A673 (cell line): ENCODE results near the gene TMEM266. TPM values are rescaled to one million over a fixed set of nuclear protein-coding genes. Genes with fewer than 3 reads are reported as not detected.

ENCODE experiments used
- BruUV-seq: library from RNA; stranded (reverse); fragments of 400-500 nt; replicated peaks from 2 replicates; lab custom pipeline; 2021; lab: Mats Ljungman, UMichigan
- CTCF ChIA-PET: fragments of 300-600 bp; sonication (Branson Sonifier 250); formaldehyde crosslinking; loops from one replicate; lab custom pipeline; 2022; ENCODE audit warnings: antibody characterized with exemption; lab: Charles Lee
- POLR2A ChIA-PET: fragments of 300-600 bp; sonication (Branson Sonifier 250); formaldehyde crosslinking; loops from one replicate; lab custom pipeline; 2022; ENCODE audit warnings: antibody characterized with exemption; ENCODE audit not compliant: low non-redundant PET; lab: Charles Lee
- DNase-seq: peaks from one replicate; pipeline ENCODE4 v3.0.0-alpha.2; 2015; ENCODE audit warnings: low spot score
- H3K27ac ChIP-seq: fragments of 200-600 bp; sonication (generic); 2 replicates; pipeline ENCODE4 v1.5.1; 2016; ENCODE audit warnings: mixed run types, low read depth, mild to moderate bottlenecking, mixed read lengths, antibody characterized with exemption, low read length; ENCODE audit not compliant: poor library complexity, severe bottlenecking
- H3K27me3 ChIP-seq: fragments of 200-600 bp; sonication (generic); replicated peaks from 2 replicates; pipeline ENCODE4 v1.6.1; 2017; ENCODE audit warnings: mixed run types, low read depth, mild to moderate bottlenecking, mixed read lengths, antibody characterized with exemption, low read length; ENCODE audit not compliant: insufficient read depth, poor library complexity
- H3K36me3 ChIP-seq: fragments of 200-600 bp; sonication (generic); 2 replicates; pipeline ENCODE4 v1.6.1; 2016; ENCODE audit warnings: mixed run types, mild to moderate bottlenecking, mixed read lengths, antibody characterized with exemption, low read length; ENCODE audit not compliant: insufficient read depth, poor library complexity, severe bottlenecking
- H3K4me1 ChIP-seq: fragments of 200-600 bp; sonication (generic); 2 replicates; pipeline ENCODE4 v1.6.1; 2017; ENCODE audit warnings: mixed run types, mild to moderate bottlenecking, mixed read lengths, antibody characterized with exemption, low read length; ENCODE audit not compliant: insufficient read depth, poor library complexity, severe bottlenecking
- H3K4me3 ChIP-seq: fragments of 200-600 bp; sonication (generic); 2 replicates; pipeline ENCODE4 v1.5.1; 2016; ENCODE audit warnings: low read depth, mixed run types, mild to moderate bottlenecking, mixed read lengths, low read length; ENCODE audit not compliant: poor library complexity, severe bottlenecking
- H3K9me3 ChIP-seq: fragments of 200-600 bp; sonication (generic); 2 replicates; pipeline ENCODE4 v1.6.1; 2016; ENCODE audit warnings: mixed run types, low read depth, mild to moderate bottlenecking, mixed read lengths, antibody characterized with exemption, low read length; ENCODE audit not compliant: poor library complexity, severe bottlenecking
- EZH2 ChIP-seq: fragments of 200-600 bp; sonication (generic); IDR thresholded peaks from 2 replicates; pipeline ENCODE4 v1.6.1; 2017; ENCODE audit warnings: borderline replicate concordance, low read depth, mild to moderate bottlenecking, mixed read lengths, antibody characterized with exemption, low read length; ENCODE audit not compliant: poor library complexity, severe bottlenecking
- intact Hi-C: fragments of 100-400 bp; cut with micrococcal nuclease; formaldehyde crosslinking; loops from one replicate; pipeline ENCODE4 v1.10.0; 2022; ENCODE audit not compliant: unreplicated experiment
- total RNA-seq: library from RNA; stranded (reverse); gene quantifications from 2 replicates; pipeline ENCODE4 v1.2.3, GENCODE V29; 2021
- TF ChIP-seq, protein P1 (sequence below): fragments of 300-800, 200-600 bp; sonication (generic); conservative IDR thresholded peaks from 2 replicates; pipeline ENCODE4 v1.5.1; 2017; ENCODE audit warnings: low read depth, mild to moderate bottlenecking, antibody characterized with exemption, low read length, moderate library complexity, mixed read lengths

Gene TMEM266
- total RNA-seq, 1 experiment from 2014 or later, result not detected

DNA sequence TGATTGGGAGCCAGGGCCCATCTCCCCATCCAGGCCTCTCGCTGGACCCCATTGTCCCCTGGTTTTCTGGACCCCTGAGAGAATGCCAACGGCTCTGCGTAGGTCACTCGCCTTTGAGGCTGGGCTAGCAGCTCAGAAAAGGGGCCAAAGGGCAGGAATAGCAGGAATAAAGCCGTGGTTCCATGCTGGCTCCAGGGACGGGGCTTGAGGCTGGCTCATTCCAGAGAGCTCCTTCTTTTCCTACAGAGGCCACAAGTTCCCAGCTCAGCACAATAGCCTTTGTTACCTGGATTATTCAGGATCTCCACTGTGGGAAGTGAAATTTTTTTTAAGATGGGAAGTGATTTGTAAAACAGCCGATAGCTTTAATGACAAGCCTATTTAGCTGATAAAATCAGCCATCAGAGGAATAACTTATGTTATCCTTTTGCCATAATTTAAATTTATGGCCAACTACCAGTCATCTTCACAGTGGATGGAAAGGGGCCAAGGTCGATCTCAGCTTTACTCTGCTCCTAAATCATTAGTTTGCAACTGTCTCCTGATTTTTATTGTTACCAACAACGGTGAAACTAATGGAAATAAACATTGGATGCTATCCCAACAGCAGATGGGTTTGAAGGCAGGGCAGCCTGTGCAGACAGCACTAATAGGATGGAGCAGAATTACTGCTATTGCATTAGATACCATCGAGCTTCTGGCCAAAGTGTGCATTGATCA lies 124.3 kb downstream of the TMEM266 start:
- ChIA-PET CTCF (no interaction called here), POLR2A (no interaction called here)
- Histone ChIP-seq H3K4me1 (no peaks in the 10 kb centered on the region), H3K9me3 (no peaks in the 10 kb centered on the region), H3K27me3 (no peaks in the 10 kb centered on the region), H3K4me3 (no peak overlapping the region), H3K27ac (no peak overlapping the region), H3K36me3 (no peaks in the 10 kb centered on the region)
- intact Hi-C loops, result loop anchor here (2.0 kb wide), 1 partner anchor 683 kb away; no protein-coding TSS in a partner anchor
- TF ChIP-seq, protein P1, sequence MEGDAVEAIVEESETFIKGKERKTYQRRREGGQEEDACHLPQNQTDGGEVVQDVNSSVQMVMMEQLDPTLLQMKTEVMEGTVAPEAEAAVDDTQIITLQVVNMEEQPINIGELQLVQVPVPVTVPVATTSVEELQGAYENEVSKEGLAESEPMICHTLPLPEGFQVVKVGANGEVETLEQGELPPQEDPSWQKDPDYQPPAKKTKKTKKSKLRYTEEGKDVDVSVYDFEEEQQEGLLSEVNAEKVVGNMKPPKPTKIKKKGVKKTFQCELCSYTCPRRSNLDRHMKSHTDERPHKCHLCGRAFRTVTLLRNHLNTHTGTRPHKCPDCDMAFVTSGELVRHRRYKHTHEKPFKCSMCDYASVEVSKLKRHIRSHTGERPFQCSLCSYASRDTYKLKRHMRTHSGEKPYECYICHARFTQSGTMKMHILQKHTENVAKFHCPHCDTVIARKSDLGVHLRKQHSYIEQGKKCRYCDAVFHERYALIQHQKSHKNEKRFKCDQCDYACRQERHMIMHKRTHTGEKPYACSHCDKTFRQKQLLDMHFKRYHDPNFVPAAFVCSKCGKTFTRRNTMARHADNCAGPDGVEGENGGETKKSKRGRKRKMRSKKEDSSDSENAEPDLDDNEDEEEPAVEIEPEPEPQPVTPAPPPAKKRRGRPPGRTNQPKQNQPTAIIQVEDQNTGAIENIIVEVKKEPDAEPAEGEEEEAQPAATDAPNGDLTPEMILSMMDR, result no peak
- no peak for TF ChIP-seq EZH2
- DNase-seq, result no peak
- BruUV-seq, result no TSS peak

- TF ChIP-seq EZH2, result no peak
- TF ChIP-seq, protein P1, result no peak
- BruUV-seq, result no TSS peak
- H3K36me3 ChIP-seq, result no peaks in the 10 kb centered on the region
- CTCF ChIA-PET, result no interaction called here
- DNase-seq, result no peak
- POLR2A ChIA-PET, result no interaction called here
- H3K9me3 ChIP-seq, result no peaks in the 10 kb centered on the region
- intact Hi-C loops, result loop anchor here (2.0 kb wide), 1 partner anchor 682 kb away; no protein-coding TSS in a partner anchor
- H3K4me3 ChIP-seq, result no peak overlapping the region
- H3K4me1 ChIP-seq, result no peaks in the 10 kb centered on the region
- no peak overlapping the region for H3K27ac ChIP-seq
- H3K27me3 ChIP-seq, result no peaks in the 10 kb centered on the region
Measured at GRCh38 chr15:76184650-76185035, 124.9 kb downstream of the TMEM266 start.

- TF ChIP-seq, protein P1, result peak; percentile 75
- no peak for TF ChIP-seq EZH2
- intact Hi-C loops, result loop anchor here (2.0 kb wide), 1 partner anchor 681 kb away; no protein-coding TSS in a partner anchor
- no peak overlapping the region for H3K4me3 ChIP-seq
- ChIA-PET CTCF (interaction anchor here (1.1 to 1.3 kb wide), 3 partner anchors 11 to 145 kb away, joined by 3 to 6 read pairs (median 4); no protein-coding TSS in a partner anchor), POLR2A (no interaction called here)
- no peaks in the 10 kb centered on the region for H3K36me3 ChIP-seq
- H3K9me3 ChIP-seq, result no peaks in the 10 kb centered on the region
- no TSS peak for BruUV-seq
- peak; percentile 86 for DNase-seq
- no peak overlapping the region for H3K27ac ChIP-seq
- no peaks in the 10 kb centered on the region for H3K27me3 ChIP-seq
- H3K4me1 ChIP-seq, result no peaks in the 10 kb centered on the region
Measured at GRCh38 chr15:76185716-76186115, 125.9 kb downstream of the TMEM266 start.
